Panc1 (cell line): ENCODE results near the gene C19orf47. TPM values are rescaled to one million over a fixed set of nuclear protein-coding genes. Genes with fewer than 3 reads are reported as not detected.

Experiments used
- ATAC-seq: fragments of 200-7000 bp; cut with Tn5 transposase; 2 replicates; pipeline ENCODE4 v1.9.1; 2020; ENCODE audit warnings: mild to moderate bottlenecking, moderate library complexity
- BruUV-seq: library from RNA; stranded (reverse); fragments of 400-500 nt; replicated peaks from 2 replicates; lab custom pipeline; 2021; lab: Mats Ljungman, UMichigan
- CTCF ChIA-PET: fragments of 300-600 bp; sonication (Branson Sonifier 250); formaldehyde crosslinking; loops from one replicate; lab custom pipeline; 2022; ENCODE audit warnings: antibody characterized with exemption; lab: Charles Lee
- POLR2A ChIA-PET: fragments of 300-600 bp; sonication (Branson Sonifier 250); formaldehyde crosslinking; loops from one replicate; lab custom pipeline; 2022; ENCODE audit warnings: antibody characterized with exemption; lab: Charles Lee
- DNase-seq: peaks from one replicate; pipeline ENCODE4 v3.0.0-alpha.2; 2010; ENCODE audit warnings: low read depth, low spot score
- H3K27ac ChIP-seq: 2 replicates; pipeline ENCODE4 v1.5.1; 2011; ENCODE audit warnings: mild to moderate bottlenecking, low read length, inconsistent platforms
- H3K27me3 ChIP-seq: fragments of 200-500 bp; sonication (Bioruptor generic); 2 replicates; pipeline ENCODE4 v1.6.0; 2014; ENCODE audit warnings: low read length, inconsistent platforms; ENCODE audit not compliant: control insufficient read depth, insufficient read depth
- H3K36me3 ChIP-seq: fragments of 200-500 bp; sonication (Bioruptor generic); 2 replicates; pipeline ENCODE4 v1.5.1; 2014; ENCODE audit warnings: inconsistent platforms, mild to moderate bottlenecking, low read length, moderate library complexity; ENCODE audit not compliant: control insufficient read depth, insufficient read depth
- H3K4me1 ChIP-seq: 2 replicates; pipeline ENCODE4 v1.5.1; 2011; ENCODE audit warnings: inconsistent platforms, mild to moderate bottlenecking, low read length, moderate library complexity; ENCODE audit not compliant: control insufficient read depth, insufficient read depth
- H3K4me3 ChIP-seq, 2 experiments: 2 replicates each; pipeline ENCODE4 v1.5.1; 2011 to 2012; ENCODE audit warnings: low read depth in 2 of 2, low read length in 2 of 2, mild to moderate bottlenecking in 2 of 2, inconsistent platforms in 1 of 2, moderate library complexity in 1 of 2
- H3K9me3 ChIP-seq: fragments of 200-500 bp; sonication (Bioruptor generic); 2 replicates; pipeline ENCODE4 v1.5.1; 2014; ENCODE audit warnings: low read depth, mild to moderate bottlenecking, inconsistent platforms, low read length, moderate library complexity; ENCODE audit not compliant: control insufficient read depth, insufficient read depth
- POLR2AphosphoS5 ChIP-seq: IDR thresholded peaks from 2 replicates; pipeline ENCODE4 v1.6.1; 2012; ENCODE audit warnings: mild to moderate bottlenecking, low read depth, low read length, moderate library complexity
- REST ChIP-seq, 2 experiments: IDR thresholded peaks; 2 replicates each; pipeline ENCODE4 v1.6.1; 2011 to 2012; ENCODE audit warnings: low read depth in 2 of 2, control low read depth in 1 of 2, low read length in 1 of 2, mild to moderate bottlenecking in 1 of 2, moderate library complexity in 1 of 2; ENCODE audit not compliant: insufficient read depth in 1 of 2
- SIN3A ChIP-seq: IDR thresholded peaks from 2 replicates; pipeline ENCODE4 v1.6.1; 2012; ENCODE audit warnings: low read depth, mild to moderate bottlenecking, low read length, moderate library complexity, borderline replicate concordance; ENCODE audit not compliant: insufficient read depth
- TCF7L2 ChIP-seq: IDR thresholded peaks from 2 replicates; pipeline ENCODE4 v1.6.1; 2011; ENCODE audit warnings: mild to moderate bottlenecking, low read depth, low read length, inconsistent platforms
- in situ Hi-C: cut with HindIII; loops from 2 replicates; pipeline ENCODE4 v1.10.0; 2016; ENCODE audit warnings: low sequenced_read_pairs, low pct_unique_long_range_greater_than_20kb
- intact Hi-C: fragments of 100-400 bp; cut with micrococcal nuclease; formaldehyde crosslinking; loops from one replicate; pipeline ENCODE4 v1.10.0; 2022; ENCODE audit not compliant: unreplicated experiment
- total RNA-seq: library from RNA; stranded (reverse); gene quantifications from one replicate; pipeline ENCODE4 v1.2.1, GENCODE V29; 2021; ENCODE audit not compliant: unreplicated experiment
- TF ChIP-seq, protein P1 (sequence below): fragments of 450-650 bp; IDR thresholded peaks from 2 replicates; pipeline ENCODE4 v1.5.1; 2017; ENCODE audit warnings: mild to moderate bottlenecking

C19orf47 gene
- total RNA-seq, 1 experiment from 2014 or later: 29.0 TPM

DNA sequence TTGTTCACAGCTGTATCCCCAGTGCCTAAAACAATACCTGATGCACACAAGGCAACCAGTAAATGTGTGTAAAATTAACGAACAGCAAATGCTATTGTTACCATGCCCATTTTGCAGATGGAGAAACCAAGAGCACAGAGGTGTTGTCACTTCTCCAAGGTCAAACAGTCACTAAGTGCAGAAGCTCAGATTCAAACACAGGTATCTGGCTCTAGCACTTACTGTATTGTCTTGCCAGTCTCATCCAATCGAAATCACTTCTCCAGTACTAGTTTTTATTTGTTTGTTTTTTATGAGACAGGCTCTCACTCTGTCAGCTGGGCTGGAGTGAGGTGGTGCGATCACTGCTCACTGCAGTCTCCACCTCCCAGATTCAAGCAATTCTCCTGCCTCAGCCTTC lies 14.0 kb upstream of the C19orf47 start:
- TF ChIP-seq REST (IDR thresholded peaks at IDR 0.05; ENCODE audit: insufficient read depth in 1 of 2, low read depth in 2 of 2, low read length in 1 of 2) (no peak), TCF7L2 (no peak), POLR2AphosphoS5 (no peak), SIN3A (no peak)
- TF ChIP-seq, protein P1, sequence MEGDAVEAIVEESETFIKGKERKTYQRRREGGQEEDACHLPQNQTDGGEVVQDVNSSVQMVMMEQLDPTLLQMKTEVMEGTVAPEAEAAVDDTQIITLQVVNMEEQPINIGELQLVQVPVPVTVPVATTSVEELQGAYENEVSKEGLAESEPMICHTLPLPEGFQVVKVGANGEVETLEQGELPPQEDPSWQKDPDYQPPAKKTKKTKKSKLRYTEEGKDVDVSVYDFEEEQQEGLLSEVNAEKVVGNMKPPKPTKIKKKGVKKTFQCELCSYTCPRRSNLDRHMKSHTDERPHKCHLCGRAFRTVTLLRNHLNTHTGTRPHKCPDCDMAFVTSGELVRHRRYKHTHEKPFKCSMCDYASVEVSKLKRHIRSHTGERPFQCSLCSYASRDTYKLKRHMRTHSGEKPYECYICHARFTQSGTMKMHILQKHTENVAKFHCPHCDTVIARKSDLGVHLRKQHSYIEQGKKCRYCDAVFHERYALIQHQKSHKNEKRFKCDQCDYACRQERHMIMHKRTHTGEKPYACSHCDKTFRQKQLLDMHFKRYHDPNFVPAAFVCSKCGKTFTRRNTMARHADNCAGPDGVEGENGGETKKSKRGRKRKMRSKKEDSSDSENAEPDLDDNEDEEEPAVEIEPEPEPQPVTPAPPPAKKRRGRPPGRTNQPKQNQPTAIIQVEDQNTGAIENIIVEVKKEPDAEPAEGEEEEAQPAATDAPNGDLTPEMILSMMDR: no peak
- ChIA-PET POLR2A (interaction anchor here (0.6 kb wide), 1 partner anchor 39 kb away, joined by 8 read pairs; no protein-coding TSS in a partner anchor), CTCF (no interaction called here)
- intact Hi-C loops: no loop called here
- Histone ChIP-seq H3K9me3 (no peaks in the 10 kb centered on the region), H3K4me3 (no peak overlapping the region), H3K4me1 (peaks cover 4% of the 10 kb centered on the region; the same call in 1 of the 2 replicates), H3K27me3 (no peaks in the 10 kb centered on the region), H3K36me3 (no peaks in the 10 kb centered on the region), H3K27ac (no peak overlapping the region)
- ATAC-seq: no peak
- no peak for DNase-seq
- no TSS peak for BruUV-seq
- in situ Hi-C loops: no loop called here

DNA sequence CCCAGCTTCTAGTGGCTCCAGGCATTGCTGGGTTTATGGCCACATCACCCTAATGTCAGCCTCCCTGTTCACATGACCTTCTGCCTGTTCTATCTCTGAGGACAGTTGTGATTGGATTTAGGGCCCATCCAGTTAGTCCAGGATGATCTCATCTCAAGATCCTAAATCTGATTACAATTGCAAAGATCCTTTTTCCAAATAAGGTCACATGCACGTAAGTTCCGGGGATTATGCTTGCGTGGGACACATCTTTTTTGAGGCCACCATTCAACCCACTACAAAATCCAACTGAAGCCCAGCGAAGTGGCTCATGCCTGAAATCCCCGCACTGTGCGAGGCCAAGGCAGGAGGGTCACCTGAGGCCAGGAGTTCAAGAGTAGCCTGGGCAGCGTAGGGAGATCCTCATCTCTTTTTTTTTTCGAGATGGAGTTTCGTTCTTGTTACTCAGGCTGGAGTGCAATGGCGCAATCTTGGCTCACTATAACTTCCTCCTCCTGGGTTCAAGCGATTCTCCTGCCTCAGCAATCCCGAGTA lies 12.6 kb upstream of the C19orf47 start:
- ChIA-PET POLR2A (interaction anchor here (0.7 kb wide), 1 partner anchor 15 kb away, joined by 3 read pairs; no protein-coding TSS in a partner anchor), CTCF (no interaction called here)
- no peak for DNase-seq
- no peak for ATAC-seq
- no peak for TF ChIP-seq REST (IDR thresholded peaks at IDR 0.05; ENCODE audit: insufficient read depth in 1 of 2, low read depth in 2 of 2, low read length in 1 of 2)
- no peak for TF ChIP-seq SIN3A
- no peak for TF ChIP-seq TCF7L2
- TF ChIP-seq, protein P1: no peak
- TF ChIP-seq POLR2AphosphoS5: no peak
- Histone ChIP-seq H3K9me3 (no peaks in the 10 kb centered on the region), H3K27ac (no peak overlapping the region), H3K4me3 (no peak overlapping the region), H3K36me3 (no peaks in the 10 kb centered on the region), H3K4me1 (peaks cover 4% of the 10 kb centered on the region; the same call in 1 of the 2 replicates), H3K27me3 (no peaks in the 10 kb centered on the region)
- intact Hi-C loops: no loop called here
- in situ Hi-C loops: no loop called here
- BruUV-seq: no TSS peak
